Measurements from ENCODE around the gene PKN2.
"Not testable (repeated sequence)": the region's sequence is repeated elsewhere in the genome, so short reads cannot be mapped to it uniquely, and the experiment has no call there.

PKN2 gene

DNA sequence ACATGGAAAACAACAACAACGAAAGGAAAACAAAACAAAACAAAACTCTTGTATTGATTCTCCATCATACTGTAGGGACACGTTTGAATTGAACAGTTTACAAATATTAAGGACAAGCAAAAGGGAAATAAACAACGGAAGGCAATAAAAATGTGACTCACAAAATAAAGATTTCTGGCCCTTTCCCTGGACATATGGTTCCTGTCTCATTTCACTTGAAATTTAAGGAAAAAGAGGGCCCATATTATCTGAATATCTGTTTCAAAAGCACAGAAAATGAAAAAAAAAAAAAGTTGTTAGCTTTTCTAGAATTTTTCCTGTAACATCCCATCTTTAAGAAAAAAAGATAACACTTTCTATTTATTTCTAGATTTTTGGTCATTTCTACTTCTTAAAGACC is 3.6 kb upstream of the PKN2 start:
- no peak for DNase-seq

DNA sequence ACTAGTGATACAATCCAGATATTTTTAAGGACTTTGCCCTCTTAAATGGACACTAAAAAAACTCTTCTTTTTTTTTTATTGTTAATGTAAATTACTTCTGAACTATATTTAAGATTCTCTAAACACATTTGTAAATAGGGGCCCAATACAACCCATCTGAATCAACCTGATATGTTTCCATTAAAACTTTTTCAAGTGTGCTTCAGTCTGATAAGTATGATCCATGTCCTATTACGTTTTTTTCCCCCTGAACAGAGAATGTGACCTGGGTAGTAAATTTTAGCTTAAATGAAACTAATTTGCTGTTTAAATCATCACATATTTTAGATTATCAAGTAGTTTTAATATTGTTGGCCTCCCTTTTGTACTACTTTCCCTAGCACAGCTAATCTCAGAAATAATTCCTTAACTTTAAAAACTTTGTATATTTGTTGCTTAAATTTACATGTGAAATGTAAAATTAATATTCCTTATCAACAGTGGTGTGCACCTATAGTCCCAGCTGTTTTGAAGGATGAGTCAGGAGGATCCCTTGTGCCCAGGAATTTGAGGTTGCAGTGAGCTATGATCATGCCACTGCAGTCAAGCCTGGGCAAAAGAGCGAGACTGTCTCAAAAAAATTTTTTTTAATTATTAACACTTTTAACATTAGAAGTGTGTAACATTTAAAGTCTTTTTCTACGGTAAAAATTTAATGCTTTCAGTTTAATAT is 3.0 kb upstream of the PKN2 start:
- DNase-seq = no peak

GRCh38 chr1:88684482-88685258 is 597 bp downstream of the PKN2 start:
- peak; percentile 35 to 68 (median 52) for DNase-seq

- DNase-seq = peak in 3 of 4 experiments; percentile 13 to 25 (median 16)
Measured at GRCh38 chr1:88685259-88685620, 1.2 kb downstream of the PKN2 start.

DNA sequence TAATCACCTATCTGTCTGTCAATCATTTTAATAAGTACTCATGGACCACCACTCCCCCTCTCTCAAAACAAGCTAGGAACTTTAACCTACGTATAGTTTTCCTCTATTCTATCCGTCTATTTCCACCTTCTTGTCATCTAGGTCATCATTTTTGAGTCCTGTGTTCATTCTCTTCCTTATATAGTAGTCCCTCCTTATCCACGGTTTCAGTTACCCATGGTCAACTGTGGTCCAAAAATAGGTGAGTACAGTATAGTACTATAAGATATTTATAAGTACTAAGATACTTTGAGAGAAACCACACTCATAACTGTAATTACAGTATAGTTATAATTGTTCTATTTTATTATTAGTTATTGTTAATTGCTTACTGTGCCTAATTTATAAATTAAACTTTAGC is 7.5 kb downstream of the PKN2 start:
- no peak for DNase-seq

DNA sequence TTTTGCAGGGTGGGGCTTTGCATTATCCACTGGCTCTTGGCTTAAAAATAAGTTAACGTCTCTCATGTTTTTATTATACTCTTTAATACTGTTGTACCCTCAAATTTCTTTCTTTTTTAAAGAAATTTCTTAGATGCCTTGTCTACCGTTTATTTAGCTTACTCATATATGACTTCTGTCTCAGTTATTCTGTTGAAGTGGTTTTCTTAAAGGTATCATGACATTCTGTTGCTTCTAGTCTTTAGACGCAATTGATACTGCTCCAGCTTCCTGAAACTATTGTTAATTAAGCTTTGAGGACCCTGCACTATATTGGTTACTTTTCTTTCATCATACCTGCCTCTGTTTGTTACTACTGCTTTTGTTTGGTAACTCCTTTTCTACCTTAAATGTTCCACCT is 11.7 kb downstream of the PKN2 start:
- DNase-seq = no peak

DNA sequence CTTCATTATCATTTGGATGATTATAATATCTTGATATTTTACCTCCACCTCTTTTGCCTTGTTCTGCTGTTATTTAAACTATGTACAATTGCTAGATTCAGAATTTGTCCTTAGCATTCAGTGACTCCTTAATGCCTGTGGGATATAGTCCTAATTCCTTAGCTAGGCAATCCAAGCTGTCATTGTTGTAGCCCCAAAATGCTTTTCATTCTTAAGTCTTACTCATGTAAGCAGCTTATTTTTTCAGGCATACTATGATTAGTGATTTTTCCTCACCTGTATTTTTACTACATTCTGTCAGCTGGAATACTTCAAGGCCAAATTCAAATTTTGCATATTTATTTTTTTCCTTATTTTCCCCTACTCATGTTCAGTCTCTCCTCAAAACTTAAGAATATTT is 13.4 kb downstream of the PKN2 start:
- no peak for DNase-seq

- DNase-seq = no peak
Measured at GRCh38 chr1:88698140-88698539, 14.1 kb downstream of the PKN2 start.

- peak in 1 of 4 experiments; percentile 20 for DNase-seq
Measured at GRCh38 chr1:88698764-88699163, 14.7 kb downstream of the PKN2 start.

DNA sequence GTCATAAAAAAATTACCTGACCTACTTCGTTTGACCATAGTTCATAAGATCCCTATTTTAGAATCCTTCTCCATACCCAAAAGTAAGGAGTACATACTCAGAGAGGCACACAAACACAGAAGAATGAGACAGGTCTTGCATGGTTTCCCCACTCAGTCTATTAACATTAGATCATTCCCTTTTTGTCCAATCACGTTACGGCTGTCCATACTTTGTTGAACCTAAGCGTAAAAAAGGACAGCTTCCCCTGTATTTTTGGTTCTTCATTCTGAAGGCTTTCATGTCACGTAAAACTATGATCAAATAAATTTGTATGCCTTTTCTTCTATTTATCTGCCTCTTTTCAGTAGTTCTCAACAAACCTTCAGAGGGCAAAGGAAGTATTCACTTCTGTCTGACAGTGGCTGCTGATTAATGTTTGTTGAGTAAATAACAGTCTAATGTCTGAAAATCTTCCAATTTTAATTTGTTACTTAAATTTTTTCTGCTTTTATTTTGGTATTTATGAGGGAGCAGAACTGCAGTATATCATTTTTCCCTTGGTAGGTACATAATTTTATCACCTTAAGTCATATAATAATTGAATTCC is 16.4 kb downstream of the PKN2 start:
- DNase-seq = peak; percentile 9 to 49 (median 34)

- DNase-seq = peak; percentile 57 to 91 (median 75)
Measured at GRCh38 chr1:88701275-88701674, 17.2 kb downstream of the PKN2 start.

DNA sequence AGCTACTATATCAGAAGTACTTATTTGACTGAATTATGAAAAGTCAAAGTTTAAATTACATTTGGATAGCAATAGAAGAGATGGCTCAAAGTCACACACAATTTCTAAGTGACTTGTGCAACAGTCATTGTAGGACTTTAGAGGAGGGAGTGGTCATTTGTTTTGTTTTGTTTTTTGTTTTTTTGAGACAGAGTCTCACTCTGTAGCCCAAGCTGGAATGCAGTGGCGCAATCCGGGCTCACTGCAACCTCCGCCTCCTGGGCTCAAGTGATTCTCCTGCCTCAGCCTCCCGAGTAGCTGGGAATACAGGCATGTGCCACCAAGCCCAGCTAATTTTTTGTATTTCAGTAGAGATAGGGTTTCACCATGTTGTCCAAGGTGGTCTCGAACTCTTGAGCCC is 17.7 kb downstream of the PKN2 start:
- DNase-seq = peak; percentile 46 to 80 (median 74)

DNA sequence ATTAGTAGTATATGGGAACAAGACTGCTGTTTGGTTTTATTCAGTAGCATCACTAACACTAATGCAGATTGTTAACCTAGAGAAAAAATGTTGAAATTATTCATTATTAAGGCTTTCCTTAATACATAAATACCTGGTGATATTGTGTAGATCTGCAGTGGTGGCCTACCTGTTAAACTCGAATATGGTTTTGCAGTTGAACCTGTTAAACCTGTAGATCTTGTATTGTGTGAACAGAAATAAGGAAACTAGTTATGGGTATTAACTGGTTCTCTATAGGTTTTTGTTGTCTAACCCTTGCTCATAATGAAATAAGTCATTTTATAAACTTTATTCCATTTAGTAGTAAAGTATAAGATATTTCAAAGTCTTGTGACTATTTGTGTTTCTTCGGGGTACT is 23.9 kb downstream of the PKN2 start:
- DNase-seq = no peak

- DNase-seq = not testable (repeated sequence)
Measured at GRCh38 chr1:88712907-88713306, 28.8 kb downstream of the PKN2 start.

DNA sequence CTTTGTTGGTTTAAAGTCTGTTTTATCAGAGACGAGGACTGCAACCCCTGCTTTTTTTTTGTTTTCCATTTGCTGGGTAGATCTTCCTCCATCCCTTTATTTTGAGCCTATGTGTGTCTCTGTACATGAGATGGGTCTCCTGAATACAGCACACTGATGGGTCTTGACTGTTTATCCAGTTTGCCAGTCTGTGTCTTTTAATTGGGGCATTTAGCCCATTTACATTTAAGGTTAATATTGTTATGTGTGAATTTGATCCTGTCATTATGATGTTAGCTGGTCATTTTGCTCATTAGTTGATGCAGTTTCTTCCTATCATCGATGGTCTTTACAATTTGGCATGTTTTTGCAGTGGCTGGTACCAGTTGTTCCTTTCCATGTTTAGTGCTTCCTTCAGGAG is 32.5 kb downstream of the PKN2 start:
- DNase-seq = not testable (repeated sequence)

DNA sequence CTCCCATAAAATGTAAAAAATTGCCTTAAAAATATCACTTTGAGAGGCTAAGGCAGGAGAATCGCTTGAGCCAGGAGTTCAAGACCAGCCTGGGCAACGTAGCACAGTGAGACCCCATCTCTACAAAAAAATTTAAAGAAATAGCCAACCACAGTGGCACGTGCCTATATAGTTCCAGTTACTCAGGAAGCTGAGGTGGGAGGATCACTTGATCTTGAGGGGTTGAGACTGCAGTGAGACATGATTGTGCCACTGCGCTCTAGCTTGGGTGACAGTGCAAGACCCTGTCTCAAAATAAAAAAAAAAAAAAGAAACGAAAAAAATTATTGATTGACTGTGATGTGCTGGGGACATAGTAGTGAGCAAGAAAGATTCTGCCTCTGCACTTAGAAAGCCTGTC is 38.4 kb downstream of the PKN2 start:
- DNase-seq = no peak

DNA sequence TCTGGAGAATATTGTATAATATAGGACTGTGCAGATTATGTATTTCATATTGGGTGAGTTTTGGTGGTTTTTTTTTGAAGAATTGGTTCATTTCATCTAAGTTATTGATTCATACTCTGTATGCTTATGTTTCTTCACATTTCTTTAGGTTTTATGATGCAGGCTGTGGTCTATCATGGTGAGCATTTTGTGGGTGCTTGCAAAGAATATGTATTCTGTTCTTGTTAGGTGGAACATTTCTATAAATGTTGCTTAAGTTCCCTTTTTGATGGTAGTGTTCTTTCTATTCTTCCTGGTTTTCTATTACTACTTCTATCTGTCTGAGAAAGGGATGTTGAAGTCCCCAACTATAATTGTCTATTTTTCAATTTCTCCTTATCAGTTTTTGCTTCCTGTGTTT is 42.6 kb downstream of the PKN2 start:
- DNase-seq = peak in 2 of 4 experiments; percentile 32 to 38

DNA sequence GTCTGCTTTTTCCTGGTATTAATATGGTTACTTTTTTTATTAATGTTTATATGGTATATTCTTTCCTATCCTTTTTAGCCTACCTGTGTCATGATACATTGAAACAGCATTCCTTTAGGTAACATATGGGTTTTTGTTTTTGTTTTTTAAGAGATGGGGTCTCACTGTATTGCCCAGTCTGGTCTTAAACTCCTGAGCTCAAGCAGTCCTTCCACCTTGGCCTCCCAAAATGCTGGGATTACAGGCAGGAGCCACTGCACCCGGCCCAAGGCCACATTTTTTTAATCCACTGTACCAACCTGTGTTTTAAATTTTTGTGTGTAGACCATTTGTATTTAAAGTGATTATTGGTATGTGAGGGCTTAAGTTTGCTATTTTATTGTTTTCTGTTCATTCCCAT is 43.1 kb downstream of the PKN2 start:
- DNase-seq = no peak

- no peak for DNase-seq
Measured at GRCh38 chr1:88729297-88729696, 45.2 kb downstream of the PKN2 start.

GRCh38 chr1:88730132-88730675 is 46.1 kb downstream of the PKN2 start:
- peak; percentile 15 to 64 (median 42) for DNase-seq

GRCh38 chr1:88730995-88731394 is 46.9 kb downstream of the PKN2 start:
- no peak for DNase-seq

- DNase-seq = peak in 2 of 4 experiments; percentile 2 to 9
Measured at GRCh38 chr1:88731475-88732269, 47.6 kb downstream of the PKN2 start.

GRCh38 chr1:88735382-88735781 is 51.3 kb downstream of the PKN2 start:
- no peak for DNase-seq

Data from suppressor macrophage (primary cell).